HepG2 (cell line): ENCODE measurements around the gene FAM222A. TPM values are rescaled to one million over a fixed set of nuclear protein-coding genes. Genes with fewer than 3 reads are reported as not detected.

Experiments
- BHLHE40 ChIP-seq: IDR thresholded peaks from 2 replicates; pipeline ENCODE4 v1.6.1; 2011; ENCODE audit warnings: low read length, improper control_type of control experiment
- CTCF ChIP-seq: sonication (generic); formaldehyde crosslinking; IDR thresholded peaks from 2 replicates; pipeline ENCODE4 v1.5.0; 2020; ENCODE audit warnings: mild to moderate bottlenecking, missing genetic modification reagents, moderate library complexity
- HIVEP1 ChIP-seq: sonication (generic); formaldehyde crosslinking; IDR thresholded peaks from 2 replicates; pipeline ENCODE4 v1.4.0; 2020; ENCODE audit warnings: mild to moderate bottlenecking, missing genetic modification reagents
- HOXD1 ChIP-seq: sonication (generic); formaldehyde crosslinking; IDR thresholded peaks from 2 replicates; pipeline ENCODE4 v1.5.0; 2020; ENCODE audit warnings: missing genetic modification reagents
- IRX3 ChIP-seq: sonication (generic); formaldehyde crosslinking; IDR thresholded peaks from 2 replicates; pipeline ENCODE4 v1.8.1; 2023; ENCODE audit warnings: mild to moderate bottlenecking, low read depth, missing genetic modification reagents, borderline replicate concordance
- ISL2 ChIP-seq: sonication (generic); formaldehyde crosslinking; IDR thresholded peaks from 2 replicates; pipeline ENCODE4 v1.5.0; 2020; ENCODE audit warnings: missing genetic modification reagents
- ISX ChIP-seq: sonication (generic); formaldehyde crosslinking; conservative IDR thresholded peaks from 2 replicates; pipeline ENCODE4 v1.5.0; 2020; ENCODE audit warnings: missing genetic modification reagents
- NAIF1 ChIP-seq: sonication (generic); formaldehyde crosslinking; IDR thresholded peaks from 2 replicates; pipeline ENCODE4 v1.5.0; 2020; ENCODE audit warnings: mild to moderate bottlenecking, missing genetic modification reagents, borderline replicate concordance
- PTBP1 ChIP-seq: fragments of 200-400 bp; formaldehyde crosslinking; IDR thresholded peaks from 2 replicates; pipeline ENCODE4 v1.6.1; 2018; ENCODE audit warnings: low read length, low read depth; ENCODE audit not compliant: poor library complexity, severe bottlenecking
- RORA ChIP-seq: sonication (generic); formaldehyde crosslinking; IDR thresholded peaks from 2 replicates; pipeline ENCODE4 v1.5.0; 2020; ENCODE audit warnings: mild to moderate bottlenecking, missing genetic modification reagents, moderate library complexity
- SETDB1 ChIP-seq: sonication (generic); formaldehyde crosslinking; IDR thresholded peaks from 2 replicates; pipeline ENCODE4 v1.5.1; 2020; ENCODE audit warnings: missing genetic modification reagents, mild to moderate bottlenecking, borderline replicate concordance
- TBL1XR1 ChIP-seq: fragments of 150-350 bp; IDR thresholded peaks from 2 replicates; pipeline ENCODE4 v1.6.1; 2014; ENCODE audit warnings: borderline replicate concordance, low read length; ENCODE audit not compliant: partially characterized antibody
- ZNF263 ChIP-seq: sonication (generic); formaldehyde crosslinking; IDR thresholded peaks from 2 replicates; pipeline ENCODE4 v1.4.0; 2020; ENCODE audit warnings: missing genetic modification reagents
- ZNF335 ChIP-seq: sonication (generic); formaldehyde crosslinking; IDR thresholded peaks from 2 replicates; pipeline ENCODE4 v1.4.0; 2020; ENCODE audit warnings: missing genetic modification reagents
- ZNF687 ChIP-seq: sonication (generic); formaldehyde crosslinking; IDR thresholded peaks from 2 replicates; pipeline ENCODE4 v1.5.1; 2020; ENCODE audit warnings: mild to moderate bottlenecking, missing genetic modification reagents, moderate library complexity
- ZNF768 ChIP-seq: sonication (generic); formaldehyde crosslinking; IDR thresholded peaks from 2 replicates; pipeline ENCODE4 v1.4.0; 2020; ENCODE audit warnings: missing genetic modification reagents
- ZZZ3 ChIP-seq: sonication (generic); formaldehyde crosslinking; IDR thresholded peaks from 2 replicates; pipeline ENCODE4 v1.4.0; 2020; ENCODE audit warnings: missing genetic modification reagents, mild to moderate bottlenecking, borderline replicate concordance
- polyA plus RNA-seq, 8 experiments: library from polyadenylated mRNA; depleted of rRNA in 3 of 8; stranded (reverse) in 7 of 8; unstranded in 1 of 8; fragments of >200 nt; fragmentation: Illumina TruSeq in 4 of 8; extraction: Trizol in 4 of 8; gene quantifications; 2 replicates each; pipeline versions ENCODE4 v1.2.1 to v1.2.3, GENCODE V29; 2011 to 2016; ENCODE audit warnings: low read depth in 4 of 8, missing spikeins in 1 of 8, mixed read lengths in 1 of 8; ENCODE audit not compliant: insufficient read depth in 1 of 8
- total RNA-seq, 5 experiments: library from RNA; depleted of rRNA; stranded (reverse); fragments of >200 nt; fragmentation: Illumina TruSeq; extraction: Trizol; gene quantifications; 2 replicates each; pipeline ENCODE4 v1.2.3, GENCODE V29; 2016; ENCODE audit warnings: low read depth in 1 of 5

FAM222A gene
- total and polyA plus RNA-seq, 2 of the 13 experiments (the other 11 are each of a cell fraction or from before 2014, with no cell fraction given) = 2.7 to 9.6 TPM

- TF ChIP-seq HIVEP1 (CRISPR knock-in tag) (no peak), ISL2 (no peak), TBL1XR1 (no peak), ZNF263 (CRISPR knock-in tag) (peak; percentile 72), ZNF335 (no peak), PTBP1 (no peak), IRX3 (CRISPR knock-in tag) (no peak), NAIF1 (no peak), ZNF687 (no peak), ZNF768 (CRISPR knock-in tag) (peak; percentile 96), SETDB1 (CRISPR knock-in tag) (no peak), ZZZ3 (CRISPR knock-in tag) (no peak), BHLHE40 (no peak), RORA (CRISPR knock-in tag) (no peak), CTCF (CRISPR knock-in tag) (0 out of 2 replicates have a peak, but pooled peaks have one; percentile 9), HOXD1 (CRISPR knock-in tag) (no peak), ISX (CRISPR knock-in tag) (no peak)
Observed at GRCh38 chr12:109817627-109818231, 104.1 kb downstream of the FAM222A start (continued).
